Gastroesophageal sphincter (tissue), 4 donors: ENCODE measurements around the gene IFNA5. TPM values are rescaled to one million over a fixed set of nuclear protein-coding genes. Genes with fewer than 3 reads are reported as not detected.

Source experiments
- ATAC-seq: fragments of 150-250 bp; one replicate; pipeline ENCODE4 v1.9.1; 2016; ENCODE audit warnings: mild to moderate bottlenecking, moderate library complexity
- H3K27ac ChIP-seq, 4 donors: fragments of 200-600 bp; sonication (generic) in 3 of 4; 1 replicate in 3 of 4; 2 replicates in 1 of 4; pipeline ENCODE4 v1.5.1; 2016 to 2019
- H3K27me3 ChIP-seq: fragments of 200-600 bp; sonication (generic); one replicate; pipeline ENCODE4 v1.5.1; 2019
- H3K36me3 ChIP-seq, 2 donors: fragments of 200-600 bp; sonication (generic); one replicate each; pipeline ENCODE4 v1.5.1; 2019; ENCODE audit warnings: control low read depth in 1 of 2
- H3K4me1 ChIP-seq, 3 donors: fragments of 200-600 bp; sonication (generic); 1 replicate in 2 of 3; 2 replicates in 1 of 3; pipeline ENCODE4 v1.5.1; 2016 to 2019; ENCODE audit warnings: control low read depth in 2 of 3
- H3K4me3 ChIP-seq, 2 donors: fragments of 200-600 bp; sonication (generic); one replicate each; pipeline ENCODE4 v1.5.1; 2019; ENCODE audit warnings: mild to moderate bottlenecking in 1 of 2, moderate library complexity in 1 of 2
- H3K9me3 ChIP-seq, 3 donors: fragments of 200-600 bp; sonication (generic); one replicate each; pipeline ENCODE4 v1.5.1; 2017 to 2019; ENCODE audit warnings: control low read depth in 2 of 3
- CTCF ChIP-seq, 4 experiments: fragments of 200-600 bp in 2 of 4; fragments of 450-650 bp in 2 of 4; sonication (generic) in 1 of 4; IDR thresholded peaks; one replicate each; pipeline ENCODE4 v1.5.1; 2017 to 2019; ENCODE audit warnings: antibody characterized with exemption in 4 of 4, mild to moderate bottlenecking in 2 of 4, moderate library complexity in 2 of 4
- EP300 ChIP-seq: sonication (generic); formaldehyde crosslinking; IDR thresholded peaks from one replicate; pipeline ENCODE4 v1.6.1; 2017; ENCODE audit warnings: antibody characterized with exemption, mild to moderate bottlenecking
- POLR2A ChIP-seq, 2 donors: fragments of 450-650 bp; IDR thresholded peaks; one replicate each; pipeline ENCODE4 v1.6.1; 2017; ENCODE audit warnings: antibody characterized with exemption in 2 of 2, mild to moderate bottlenecking in 2 of 2, moderate library complexity in 1 of 2
- POLR2AphosphoS5 ChIP-seq: sonication (generic); formaldehyde crosslinking; IDR thresholded peaks from one replicate; pipeline ENCODE4 v1.6.1; 2017; ENCODE audit warnings: antibody characterized with exemption
- WGBS, 2 donors: methylation state at CpG; one replicate each; pipeline ENCODE4 v1.1.5; 2018; ENCODE audit warnings: low coverage in 1 of 2; 5-methylcytosine and 5-hydroxymethylcytosine counted together
- total RNA-seq, 4 donors: library from RNA; depleted of rRNA; stranded (reverse); fragments of >200 nt; gene quantifications; one replicate each; pipeline ENCODE4 v1.1.0, GENCODE V29; 2016

IFNA5 gene
- total RNA-seq, 4 donors from 2014 or later = not detected

DNA sequence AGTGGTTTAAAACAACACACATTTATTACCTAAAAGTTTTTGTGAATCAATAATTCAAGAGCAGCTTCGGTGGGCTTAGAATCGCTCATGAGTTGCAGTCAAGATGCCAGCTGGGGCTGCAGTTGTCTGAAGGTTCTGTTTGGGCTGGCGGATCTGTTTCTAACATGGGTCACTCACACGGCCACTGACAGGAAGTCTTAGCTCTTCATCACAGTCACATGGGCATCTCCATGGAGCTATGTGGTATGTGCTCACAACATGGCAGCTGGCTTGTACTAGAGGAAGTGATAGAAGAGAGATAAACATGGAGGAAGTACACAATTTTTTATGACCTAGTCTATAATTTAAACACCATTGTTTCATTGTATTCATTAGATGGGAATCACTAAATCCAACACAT lies 18.9 kb upstream of the IFNA5 start:
- peaks cover 0 to 38% of the 10 kb centered on the region in 2 donors for H3K36me3 ChIP-seq
- no CpG with 5 or more reads among the region's 4 CpGs for WGBS, 2 donors
- H3K4me1 ChIP-seq = peaks cover 3 to 42% (median 6%) of the 10 kb centered on the region in 3 donors
- TF ChIP-seq EP300 (no peak), POLR2AphosphoS5 (no peak), POLR2A (IDR thresholded peaks at IDR 0.05) (no peak), CTCF (IDR thresholded peaks at IDR 0.05) (no peak)
- H3K27me3 ChIP-seq = no peaks in the 10 kb centered on the region
- no peaks in the 10 kb centered on the region for H3K9me3 ChIP-seq
- no peak for ATAC-seq
- H3K4me3 ChIP-seq = no peak overlapping the region
- H3K27ac ChIP-seq = no peak overlapping the region

DNA sequence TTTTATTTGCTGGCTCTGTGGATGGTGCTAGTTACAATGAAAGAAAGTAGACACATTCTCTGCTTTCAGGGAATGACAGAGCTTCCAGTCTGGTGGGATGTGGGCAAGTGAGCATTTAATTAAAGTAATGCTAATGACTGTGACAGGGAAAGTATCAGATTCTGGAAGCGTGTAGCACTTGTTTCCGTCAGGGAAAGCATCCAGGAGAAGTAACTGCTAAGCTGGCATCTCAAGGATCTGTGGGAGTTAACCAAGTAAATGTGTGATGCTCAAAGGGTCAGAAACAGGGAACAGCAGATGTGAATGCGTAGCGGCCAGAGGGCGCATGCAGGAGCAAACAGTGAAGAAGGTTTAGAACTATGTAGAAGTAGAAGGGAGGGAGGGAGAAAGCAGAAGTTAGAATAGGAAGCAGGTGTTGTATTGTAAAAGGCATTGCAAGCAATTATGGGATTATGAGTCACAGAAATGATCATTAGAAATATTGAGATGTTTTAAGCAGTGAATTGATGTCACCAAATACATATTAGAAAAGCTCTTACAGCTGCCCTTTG lies 17.9 kb upstream of the IFNA5 start:
- Histone ChIP-seq H3K4me3 (no peak overlapping the region), H3K4me1 (peaks cover 0 to 31% (median 3%) of the 10 kb centered on the region in 3 donors), H3K27ac (no peak overlapping the region), H3K9me3 (no peaks in the 10 kb centered on the region), H3K36me3 (peaks cover 0 to 38% of the 10 kb centered on the region in 2 donors), H3K27me3 (no peaks in the 10 kb centered on the region)
- TF ChIP-seq EP300 (no peak), POLR2AphosphoS5 (no peak), POLR2A (IDR thresholded peaks at IDR 0.05) (no peak), CTCF (IDR thresholded peaks at IDR 0.05) (no peak)
- WGBS, 2 donors = 80 to 94% methylated on average over 5 of the region's 5 CpGs
- no peak for ATAC-seq

DNA sequence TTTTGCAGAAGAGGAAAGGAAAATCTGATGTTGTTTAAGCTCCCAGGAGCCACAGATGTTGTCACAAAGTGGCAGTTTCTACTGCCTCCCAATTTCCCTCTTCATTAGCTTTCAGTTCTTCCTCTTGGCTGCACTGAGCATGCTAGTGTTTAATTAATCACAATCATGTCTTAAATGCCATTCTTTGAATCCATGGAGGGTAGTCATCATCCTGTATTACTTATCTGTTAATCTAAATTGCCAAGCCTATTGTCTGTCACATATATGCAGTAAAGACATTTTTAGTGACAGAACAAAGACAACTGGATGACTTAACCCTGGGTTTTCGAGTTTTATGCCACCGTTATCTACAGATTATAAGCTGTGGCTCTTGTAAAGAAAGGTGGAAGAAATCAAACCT lies 15.4 kb upstream of the IFNA5 start:
- Histone ChIP-seq H3K4me3 (no peak overlapping the region), H3K27ac (no peak overlapping the region), H3K9me3 (no peaks in the 10 kb centered on the region), H3K36me3 (peaks cover 0 to 38% of the 10 kb centered on the region in 2 donors), H3K27me3 (no peaks in the 10 kb centered on the region), H3K4me1 (peaks cover 0 to 18% (median 0%) of the 10 kb centered on the region in 3 donors)
- TF ChIP-seq POLR2AphosphoS5 (no peak), POLR2A (IDR thresholded peaks at IDR 0.05) (no peak), CTCF (IDR thresholded peaks at IDR 0.05) (no peak), EP300 (no peak)
- 59 to 88% methylated on average over 2 of the region's 2 CpGs for whole genome bisulfite sequencing, 2 donors
- ATAC-seq = no peak

DNA sequence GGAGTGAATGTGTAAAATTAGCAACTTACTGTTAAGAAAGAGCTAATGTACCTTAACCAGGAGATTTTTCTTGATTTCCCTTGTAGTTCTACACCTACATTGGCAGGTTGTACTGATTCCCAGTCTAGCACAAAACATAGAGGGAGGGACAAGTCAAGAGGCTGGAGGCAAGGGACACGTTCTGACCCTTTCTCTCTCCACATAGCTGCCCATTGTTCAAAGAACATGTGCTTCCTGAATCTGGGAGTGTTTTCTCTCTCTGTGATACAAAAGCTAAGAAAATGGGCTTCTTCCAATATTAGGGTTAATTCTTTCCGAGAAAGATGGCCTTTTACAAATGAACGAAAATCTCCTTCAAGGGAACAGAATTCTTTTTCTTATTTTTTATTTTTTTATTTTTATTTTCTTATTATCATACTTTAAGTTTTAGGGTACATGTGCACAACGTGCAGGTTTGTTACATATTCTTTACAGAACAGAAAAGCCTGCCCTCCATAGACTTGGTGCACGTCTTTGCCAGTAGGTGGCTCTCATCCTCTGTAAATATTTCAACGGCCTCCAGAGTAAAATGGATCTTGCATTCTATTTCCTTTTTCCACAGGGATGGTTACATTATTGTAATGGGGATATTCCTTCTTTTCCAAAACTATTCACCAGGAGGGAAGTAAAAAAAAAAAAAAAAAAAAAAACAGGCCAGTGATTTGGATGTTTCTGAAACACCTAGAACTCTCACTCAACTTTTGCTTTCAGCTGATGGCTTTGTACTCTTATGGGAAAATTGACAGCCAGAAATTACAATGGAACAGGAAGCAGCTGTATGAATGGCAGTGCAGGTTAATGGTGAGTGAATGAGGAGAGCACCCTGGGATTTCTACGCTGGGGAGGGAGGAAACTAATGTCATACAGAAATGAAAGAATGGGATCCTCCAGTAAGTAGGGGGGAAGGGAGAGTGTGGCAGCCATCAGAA lies 13.1 kb upstream of the IFNA5 start:
- H3K4me3 ChIP-seq = no peak overlapping the region
- peak; percentile 65 for ATAC-seq
- no peak overlapping the region for H3K27ac ChIP-seq
- H3K36me3 ChIP-seq = peaks cover 0 to 22% of the 10 kb centered on the region in 2 donors
- no peak for TF ChIP-seq POLR2A (IDR thresholded peaks at IDR 0.05)
- TF ChIP-seq POLR2AphosphoS5 = no peak
- TF ChIP-seq CTCF (IDR thresholded peaks at IDR 0.05) = peak; percentile 34 to 70 (median 66)
- H3K27me3 ChIP-seq = no peaks in the 10 kb centered on the region
- WGBS, 2 donors = 17 to 18% methylated on average over 5 to 7 of the region's 7 CpGs
- no peaks in the 10 kb centered on the region for H3K9me3 ChIP-seq
- H3K4me1 ChIP-seq = peaks cover 0 to 15% (median 0%) of the 10 kb centered on the region in 3 donors
